ENCODE measurements around the gene PTGIS. TPM values are rescaled to one million over a fixed set of nuclear protein-coding genes. Genes with fewer than 3 reads are reported as not detected.
"Not testable (repeated sequence)": the region's sequence is repeated elsewhere in the genome, so short reads cannot be mapped to it uniquely, and the experiment has no call there.

PTGIS gene
- 2.2 and 6.1 TPM in 2 replicates for total RNA-seq

DNA sequence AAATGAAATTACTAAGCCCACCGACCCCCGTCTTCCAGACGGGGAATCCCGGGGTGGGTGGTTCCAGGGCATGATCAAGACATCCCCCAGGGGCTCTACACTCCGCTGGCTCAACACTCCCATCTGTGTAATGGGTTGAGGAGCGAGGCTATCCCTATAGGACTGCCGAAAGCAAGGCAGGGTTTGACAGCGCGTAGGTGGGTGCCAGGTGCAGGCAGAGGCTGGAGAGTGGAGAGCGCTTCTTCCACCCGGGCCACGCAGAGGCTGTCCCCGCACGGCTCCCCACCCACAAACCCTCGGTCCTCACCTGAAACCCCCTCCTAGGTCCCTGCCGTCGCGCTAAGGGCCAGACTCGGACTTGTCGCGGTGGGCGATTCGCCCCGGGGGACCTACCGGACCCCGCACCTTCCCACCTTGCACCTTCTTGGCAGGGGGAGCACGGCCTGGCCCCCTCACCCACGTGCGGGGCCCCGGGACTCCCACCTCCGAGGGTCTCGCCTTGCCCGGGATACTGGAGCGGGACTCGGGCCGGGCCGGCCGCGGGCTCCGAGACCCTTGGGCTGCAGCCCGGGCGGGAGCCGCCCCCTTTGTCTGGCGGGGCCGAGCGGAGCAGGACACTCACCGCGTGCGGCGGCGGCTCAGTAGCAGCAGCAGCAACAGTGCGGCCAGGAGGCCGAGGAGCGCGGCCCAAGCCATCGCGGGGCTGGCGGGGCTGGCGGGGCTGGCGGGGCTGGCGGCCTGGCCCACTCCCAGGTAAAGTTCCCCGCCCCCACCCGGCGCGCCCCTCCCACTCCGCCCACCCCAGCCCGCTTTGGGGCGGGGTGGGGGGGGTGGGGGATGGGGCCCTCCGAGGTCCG, at the start of gene PTGIS:
TSS of gene PTGIS (minus strand) at position 717 of the 857 bp plus-strand sequence. CDS start at position 696, 21 bp downstream.
- peak within 1 kb of the TSS; percentile 54 for H3K4me3 ChIP-seq (ENCODE audit: low read depth, low read length)
- TF ChIP-seq, protein P1, sequence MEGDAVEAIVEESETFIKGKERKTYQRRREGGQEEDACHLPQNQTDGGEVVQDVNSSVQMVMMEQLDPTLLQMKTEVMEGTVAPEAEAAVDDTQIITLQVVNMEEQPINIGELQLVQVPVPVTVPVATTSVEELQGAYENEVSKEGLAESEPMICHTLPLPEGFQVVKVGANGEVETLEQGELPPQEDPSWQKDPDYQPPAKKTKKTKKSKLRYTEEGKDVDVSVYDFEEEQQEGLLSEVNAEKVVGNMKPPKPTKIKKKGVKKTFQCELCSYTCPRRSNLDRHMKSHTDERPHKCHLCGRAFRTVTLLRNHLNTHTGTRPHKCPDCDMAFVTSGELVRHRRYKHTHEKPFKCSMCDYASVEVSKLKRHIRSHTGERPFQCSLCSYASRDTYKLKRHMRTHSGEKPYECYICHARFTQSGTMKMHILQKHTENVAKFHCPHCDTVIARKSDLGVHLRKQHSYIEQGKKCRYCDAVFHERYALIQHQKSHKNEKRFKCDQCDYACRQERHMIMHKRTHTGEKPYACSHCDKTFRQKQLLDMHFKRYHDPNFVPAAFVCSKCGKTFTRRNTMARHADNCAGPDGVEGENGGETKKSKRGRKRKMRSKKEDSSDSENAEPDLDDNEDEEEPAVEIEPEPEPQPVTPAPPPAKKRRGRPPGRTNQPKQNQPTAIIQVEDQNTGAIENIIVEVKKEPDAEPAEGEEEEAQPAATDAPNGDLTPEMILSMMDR (IDR thresholded peaks at IDR 0.05; ENCODE audit: insufficient read depth, low read depth, low read length): no peak
- DNase-seq (ENCODE audit: low read depth): no peak

DNA sequence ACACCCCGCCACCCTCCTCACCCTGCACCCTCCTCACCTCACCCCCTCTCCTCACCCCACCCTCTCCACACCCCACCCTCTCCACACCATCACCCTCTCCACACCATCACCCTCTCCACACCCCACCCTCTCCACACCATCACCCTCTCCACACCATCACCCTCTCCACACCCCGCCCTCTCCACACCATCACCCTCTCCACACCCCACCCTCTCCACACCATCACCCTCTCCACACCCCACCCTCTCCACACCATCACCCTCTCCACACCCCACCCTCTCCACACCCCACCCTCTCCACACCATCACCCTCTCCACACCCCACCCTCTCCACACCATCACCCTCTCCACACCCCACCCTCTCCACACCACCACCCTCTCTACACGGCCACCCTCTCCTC, 49.5 kb upstream of the PTGIS start:
- DNase-seq (ENCODE audit: low read depth); H3K4me3 ChIP-seq (ENCODE audit: low read depth, low read length): not testable (repeated sequence)

DNA sequence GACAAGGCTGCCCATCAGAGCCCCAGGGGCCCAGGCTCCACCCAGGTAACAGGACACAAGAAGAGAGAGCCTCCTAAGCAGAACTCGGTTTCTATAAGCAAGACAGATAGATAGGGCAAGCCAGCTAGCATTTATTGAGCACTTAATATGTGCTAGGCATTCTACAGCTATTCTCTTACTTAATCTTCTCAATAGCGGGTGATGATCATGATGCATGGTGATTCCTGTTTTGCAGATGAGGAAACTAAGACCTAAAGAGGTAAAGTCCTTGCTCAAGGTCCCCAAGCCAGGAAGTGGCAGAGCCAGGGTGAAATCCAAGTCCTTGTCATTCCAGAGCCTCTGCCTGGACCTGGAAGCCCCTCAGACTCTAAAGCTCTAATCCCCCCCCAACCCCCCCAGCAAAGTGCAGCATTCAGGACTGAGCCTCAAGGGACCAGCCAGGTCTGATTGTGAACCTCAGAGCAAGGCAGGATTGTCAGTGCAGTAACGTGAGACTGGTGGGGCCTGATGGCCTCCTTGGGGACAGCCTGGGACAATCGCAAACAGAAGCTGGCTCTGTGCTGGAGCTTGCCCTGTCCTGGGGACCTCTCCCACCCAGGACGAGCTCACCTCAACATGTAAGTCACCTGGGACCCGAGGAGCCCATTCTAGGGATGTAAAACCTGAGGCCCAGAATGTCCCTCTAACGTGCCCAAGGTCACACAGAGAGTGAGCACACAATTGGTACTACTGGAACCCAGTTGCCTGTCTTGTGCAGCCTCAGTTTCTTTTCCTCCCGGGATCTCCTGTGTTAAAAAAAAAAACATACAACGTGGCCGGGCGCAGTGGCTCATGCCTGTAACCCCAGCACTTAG, 48.4 kb upstream of the PTGIS start:
- no peak overlapping the region for H3K4me3 ChIP-seq (ENCODE audit: low read depth, low read length)
- TF ChIP-seq, protein P1 (IDR thresholded peaks at IDR 0.05; ENCODE audit: insufficient read depth, low read depth, low read length): no peak
- no peak for DNase-seq (ENCODE audit: low read depth)

DNA sequence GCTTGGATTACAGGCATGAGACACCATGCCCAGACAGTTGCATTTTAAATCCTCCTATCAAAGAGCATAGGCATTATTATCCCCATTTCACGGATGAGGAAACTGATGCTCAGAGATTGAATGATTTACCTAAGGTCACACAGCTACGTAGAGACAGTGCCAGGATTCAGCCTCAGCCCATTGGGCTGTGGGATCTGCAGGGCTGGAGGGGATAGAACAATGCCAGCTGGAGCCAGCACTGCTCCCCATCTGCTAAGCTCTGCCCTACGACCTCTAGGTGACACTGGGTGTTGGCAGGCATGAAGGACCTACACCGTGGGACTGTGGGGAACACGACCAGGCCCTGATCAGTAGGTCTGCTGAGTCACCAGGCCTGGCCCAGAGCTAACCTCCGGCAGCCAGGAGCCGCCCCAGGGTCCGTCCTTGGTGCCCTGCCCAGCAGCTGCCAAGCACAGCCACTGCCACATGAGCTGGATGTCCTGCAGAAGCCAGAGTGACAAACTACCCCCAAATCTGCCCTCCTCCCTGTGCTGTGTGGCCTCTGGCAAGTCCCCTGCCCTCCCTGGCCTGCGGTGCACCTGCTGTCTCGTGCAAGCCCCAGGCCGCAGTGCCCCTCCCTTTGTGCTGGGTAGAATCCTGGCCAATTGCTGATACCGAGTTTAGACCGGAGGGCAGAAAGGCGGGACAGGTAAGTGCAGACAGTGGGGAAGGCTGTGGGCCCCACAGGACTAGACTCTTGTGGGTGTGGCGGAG, 47.6 kb upstream of the PTGIS start:
- no peak for DNase-seq (ENCODE audit: low read depth)
- H3K4me3 ChIP-seq (ENCODE audit: low read depth, low read length): no peak overlapping the region
- TF ChIP-seq, protein P1 (IDR thresholded peaks at IDR 0.05; ENCODE audit: insufficient read depth, low read depth, low read length): no peak

DNA sequence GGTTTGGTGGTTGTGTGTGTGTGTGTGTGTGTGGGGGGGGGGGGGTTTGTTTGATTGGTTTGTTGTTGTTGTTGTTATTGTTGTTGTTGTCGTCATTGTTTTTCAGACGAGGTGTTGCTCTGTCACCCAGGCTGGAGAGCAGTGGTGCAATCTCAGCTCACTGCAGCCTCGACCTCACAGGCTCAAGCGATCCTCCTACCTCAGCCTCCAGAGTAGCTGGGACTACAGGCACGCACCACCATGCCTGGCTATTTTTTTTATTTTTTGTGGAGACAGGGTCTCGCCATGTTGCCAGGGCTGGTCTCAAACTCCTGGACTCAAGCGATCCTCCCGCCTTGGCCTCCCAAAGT, 47.1 kb upstream of the PTGIS start:
- H3K4me3 ChIP-seq (ENCODE audit: low read depth, low read length); DNase-seq (ENCODE audit: low read depth): not testable (repeated sequence)

DNA sequence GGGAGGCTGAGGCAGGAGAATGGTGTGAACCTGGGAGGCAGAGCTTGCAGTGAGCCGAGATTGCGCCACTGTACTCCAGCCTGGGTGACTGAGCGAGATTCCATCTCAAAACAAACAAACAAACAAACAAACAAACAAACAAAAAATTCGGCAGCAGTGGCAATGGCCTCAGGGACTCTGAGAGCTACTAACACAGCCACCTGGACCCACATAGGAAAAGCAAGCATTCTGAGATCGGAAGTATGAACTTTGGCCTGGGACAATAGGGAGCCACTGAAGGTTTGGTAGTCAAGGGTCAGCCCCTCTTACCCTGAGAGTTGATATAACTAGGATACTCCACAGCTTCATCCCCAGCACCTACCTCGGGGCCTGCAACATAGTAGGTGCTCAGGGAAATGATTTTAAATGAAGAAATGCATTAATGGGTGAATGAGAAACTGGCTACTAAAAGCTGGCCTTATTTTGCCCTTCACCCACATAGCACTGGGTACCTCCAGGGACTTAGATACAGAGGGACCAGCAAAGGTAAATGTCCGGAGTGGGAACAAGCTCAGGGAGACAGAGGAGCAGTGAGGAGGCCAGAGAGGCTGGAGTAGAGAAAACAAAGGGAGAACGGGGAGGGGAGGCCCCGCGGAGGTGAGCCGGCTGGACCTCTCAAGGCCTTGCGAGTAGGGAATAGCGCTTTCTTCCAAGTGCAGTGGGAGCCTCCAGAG, 46.6 kb upstream of the PTGIS start:
- no peak overlapping the region for H3K4me3 ChIP-seq (ENCODE audit: low read depth, low read length)
- TF ChIP-seq, protein P1 (IDR thresholded peaks at IDR 0.05; ENCODE audit: insufficient read depth, low read depth, low read length): no peak
- DNase-seq (ENCODE audit: low read depth): no peak

DNA sequence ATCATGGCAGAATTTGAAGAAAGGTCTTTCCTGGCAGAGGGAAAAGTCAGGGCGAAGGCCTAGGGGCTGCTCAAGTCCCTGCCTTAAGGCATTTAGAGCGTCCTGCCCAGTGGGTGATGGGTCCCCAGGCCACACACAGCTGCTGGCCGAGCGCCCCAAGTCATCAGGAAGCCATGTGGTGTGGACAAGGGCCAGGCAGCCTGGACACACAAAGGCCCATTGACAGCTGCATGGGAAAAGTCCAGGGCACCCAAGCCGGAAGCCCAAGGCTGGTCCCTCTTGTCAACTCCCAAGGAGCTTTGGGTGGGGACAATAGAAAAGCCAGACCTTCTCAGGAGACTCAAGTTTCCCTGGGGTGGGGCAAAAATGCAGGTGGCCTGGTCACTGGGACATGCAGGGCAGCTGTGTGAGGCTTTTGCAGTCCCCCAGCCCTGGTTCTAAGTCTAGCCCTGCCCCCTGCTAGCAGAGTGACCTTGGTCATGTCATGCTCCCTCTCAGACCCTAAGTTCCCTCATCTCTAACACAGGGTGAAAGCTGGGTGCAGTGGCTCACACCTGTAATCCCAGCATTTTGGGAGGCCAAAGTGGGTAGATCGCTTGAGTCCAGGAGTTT, 44.3 kb upstream of the PTGIS start:
- TF ChIP-seq, protein P1 (IDR thresholded peaks at IDR 0.05; ENCODE audit: insufficient read depth, low read depth, low read length): no peak
- DNase-seq (ENCODE audit: low read depth): no peak
- no peak overlapping the region for H3K4me3 ChIP-seq (ENCODE audit: low read depth, low read length)

DNA sequence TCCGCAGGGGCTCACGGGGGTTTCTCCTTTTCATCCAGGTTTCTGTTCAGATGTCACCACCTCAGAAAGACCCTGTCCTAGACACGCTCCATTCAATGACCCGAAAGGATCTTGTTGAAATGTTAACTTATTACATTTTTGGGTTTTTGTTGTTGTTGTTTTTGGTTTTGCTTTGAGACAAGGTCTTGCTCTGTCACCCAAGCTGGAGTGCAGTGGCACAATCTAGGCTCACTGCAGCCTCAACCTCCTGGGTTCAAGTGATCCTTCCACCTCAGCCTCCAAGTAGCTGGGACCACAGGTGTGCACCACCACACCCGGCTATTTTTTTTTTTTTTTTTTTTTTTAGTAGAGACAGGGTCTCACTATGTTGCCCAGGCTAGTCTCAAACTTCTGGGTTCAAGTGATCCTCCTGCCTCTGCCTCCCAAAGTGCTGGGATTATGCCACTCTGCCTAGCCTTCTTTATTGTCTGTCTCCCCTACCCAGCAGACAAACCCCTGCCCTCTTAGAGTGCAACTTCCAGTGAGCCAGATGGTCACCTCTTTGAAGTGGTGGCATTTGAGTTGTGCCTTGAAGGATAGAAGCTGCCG, 43.7 kb upstream of the PTGIS start:
- peak overlapping the region; percentile 25 for H3K4me3 ChIP-seq (ENCODE audit: low read depth, low read length)
- not testable (repeated sequence) for DNase-seq (ENCODE audit: low read depth)

Measured in fibroblast of villous mesenchyme (primary cell).